Ovary (tissue), 3 donors: ENCODE results near the gene GRAP2.

Experiments
- POLR2A ChIP-seq: fragments of 450-650 bp; IDR thresholded peaks from one replicate; pipeline ENCODE4 v1.6.1; 2017; ENCODE audit warnings: antibody characterized with exemption, mild to moderate bottlenecking, moderate library complexity
- TF ChIP-seq, protein P1 (sequence below), 3 donors: fragments of 450-650 bp in 2 of 3; fragments of 200-600 bp in 1 of 3; IDR thresholded peaks; one replicate each; pipeline versions ENCODE4 v1.5.1 to v1.8.0; 2016 to 2022; ENCODE audit warnings: antibody characterized with exemption in 3 of 3, mild to moderate bottlenecking in 1 of 3
- donor health status: DM: no; HTN: no; CAD: no.

DNA sequence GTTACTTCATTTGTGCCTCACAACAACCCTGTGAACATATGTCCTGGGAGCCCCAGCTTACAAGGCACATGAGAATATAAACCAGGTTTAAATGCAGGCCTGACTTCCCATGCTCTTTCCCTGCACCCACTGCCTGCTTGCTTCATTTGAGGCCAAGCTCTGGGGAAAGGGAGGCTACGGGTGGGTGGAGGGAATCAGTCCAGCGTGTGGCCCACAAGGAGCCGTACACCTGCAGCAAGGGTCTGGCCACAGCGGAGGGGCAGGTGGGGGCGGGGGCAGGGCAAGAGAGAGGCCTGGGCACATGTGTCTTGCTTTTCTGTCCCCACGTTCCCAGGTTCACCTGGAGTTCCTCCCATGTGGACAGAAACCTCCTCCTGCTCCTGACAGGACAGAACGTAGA, 120.1 kb downstream of the GRAP2 start:
- TF ChIP-seq, protein P1, sequence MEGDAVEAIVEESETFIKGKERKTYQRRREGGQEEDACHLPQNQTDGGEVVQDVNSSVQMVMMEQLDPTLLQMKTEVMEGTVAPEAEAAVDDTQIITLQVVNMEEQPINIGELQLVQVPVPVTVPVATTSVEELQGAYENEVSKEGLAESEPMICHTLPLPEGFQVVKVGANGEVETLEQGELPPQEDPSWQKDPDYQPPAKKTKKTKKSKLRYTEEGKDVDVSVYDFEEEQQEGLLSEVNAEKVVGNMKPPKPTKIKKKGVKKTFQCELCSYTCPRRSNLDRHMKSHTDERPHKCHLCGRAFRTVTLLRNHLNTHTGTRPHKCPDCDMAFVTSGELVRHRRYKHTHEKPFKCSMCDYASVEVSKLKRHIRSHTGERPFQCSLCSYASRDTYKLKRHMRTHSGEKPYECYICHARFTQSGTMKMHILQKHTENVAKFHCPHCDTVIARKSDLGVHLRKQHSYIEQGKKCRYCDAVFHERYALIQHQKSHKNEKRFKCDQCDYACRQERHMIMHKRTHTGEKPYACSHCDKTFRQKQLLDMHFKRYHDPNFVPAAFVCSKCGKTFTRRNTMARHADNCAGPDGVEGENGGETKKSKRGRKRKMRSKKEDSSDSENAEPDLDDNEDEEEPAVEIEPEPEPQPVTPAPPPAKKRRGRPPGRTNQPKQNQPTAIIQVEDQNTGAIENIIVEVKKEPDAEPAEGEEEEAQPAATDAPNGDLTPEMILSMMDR (IDR thresholded peaks at IDR 0.05), result no peak
- TF ChIP-seq POLR2A, result no peak
